HG02973 (cell line): ENCODE measurements around the gene TCN2.
"Not testable (repeated sequence)": the region's sequence is repeated elsewhere in the genome, so short reads cannot be mapped to it uniquely, and the experiment has no call there.

Source experiments
- ATAC-seq: cut with Tn5 transposase; IDR thresholded peaks from one replicate; pipeline ENCODE4 v1.9.1; 2021; ENCODE audit warnings: moderate library complexity; ENCODE audit not compliant: unreplicated experiment

Gene TCN2

DNA sequence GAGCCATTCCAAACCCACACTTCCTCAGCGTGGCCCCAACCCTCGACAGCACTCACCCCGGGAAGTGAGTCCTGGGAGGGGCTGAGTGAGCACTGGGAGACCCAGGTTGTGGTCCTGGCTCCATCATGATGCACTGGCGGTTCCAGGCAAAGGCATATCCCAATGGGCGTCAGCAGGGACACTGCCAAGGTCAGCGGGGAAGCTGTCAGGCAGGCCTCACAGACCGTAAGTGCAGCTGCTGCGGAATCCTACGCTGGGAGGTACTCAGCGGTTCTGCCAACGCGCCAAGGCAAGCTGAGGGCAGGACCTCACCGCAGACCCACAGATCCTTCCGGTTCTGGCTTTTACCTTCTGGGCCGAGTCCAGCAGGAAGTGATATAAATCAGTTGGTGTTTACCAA lies 31.1 kb upstream of the TCN2 start:
- no peak for ATAC-seq

DNA sequence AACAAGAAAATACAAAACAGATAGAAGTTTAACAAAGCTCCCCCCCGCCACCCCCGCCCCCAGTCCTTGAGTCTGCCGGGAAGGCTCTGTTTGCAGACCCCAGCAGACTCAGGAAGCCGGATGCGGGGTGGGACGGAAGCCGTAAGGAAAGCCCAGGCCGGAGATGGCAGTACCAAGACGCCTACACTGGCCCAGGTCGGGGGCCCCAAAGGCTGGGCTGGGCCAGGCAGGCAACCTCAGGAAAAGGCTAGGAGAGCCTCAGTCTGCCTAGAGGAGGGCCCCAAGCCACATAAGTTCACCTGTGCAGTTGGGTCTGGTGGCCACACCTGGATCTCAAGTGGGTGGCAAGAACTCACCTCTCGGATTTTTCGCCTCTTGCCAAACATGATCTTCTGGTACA lies 28.5 kb upstream of the TCN2 start:
- no peak for ATAC-seq

DNA sequence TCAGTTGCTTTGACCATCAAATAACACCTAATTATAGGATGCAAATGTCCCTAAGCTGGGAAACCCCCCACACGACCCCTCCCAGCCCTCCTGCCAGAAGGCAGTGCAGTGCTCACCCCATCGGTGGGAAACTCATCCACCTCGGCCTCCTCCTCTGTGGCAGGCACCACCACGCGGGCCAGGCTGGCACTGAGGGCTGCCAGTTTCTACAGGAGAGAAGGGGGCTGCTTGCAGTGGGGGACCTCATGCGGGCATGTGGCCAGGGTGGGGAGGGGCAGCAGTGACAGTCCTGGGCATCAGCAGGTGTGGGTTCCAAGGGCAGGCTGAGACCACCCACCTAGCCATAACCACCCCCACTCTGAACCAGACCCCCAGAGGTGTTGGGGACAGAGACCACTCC lies 26.1 kb upstream of the TCN2 start:
- ATAC-seq, result no peak

DNA sequence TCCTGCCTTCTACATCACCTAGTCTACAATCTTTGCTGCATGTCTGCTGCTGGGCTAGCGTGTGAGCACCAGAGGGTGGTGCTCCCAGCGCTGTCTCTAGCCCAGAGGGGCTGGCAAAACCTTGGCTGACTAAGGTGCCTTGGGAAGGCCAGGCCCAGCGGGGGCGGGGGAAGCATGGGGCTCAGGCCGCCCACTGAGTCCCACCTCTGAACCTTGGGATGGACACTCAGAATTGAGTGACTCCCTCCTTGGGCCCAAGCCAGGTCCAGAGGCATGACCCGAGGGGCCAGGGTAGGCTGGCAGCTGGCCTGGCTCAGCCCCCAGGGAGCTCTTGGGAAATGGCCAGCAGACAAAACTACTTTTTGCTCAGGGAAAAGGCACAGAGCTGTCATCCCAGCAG lies 24.9 kb upstream of the TCN2 start:
- ATAC-seq, result no peak

DNA sequence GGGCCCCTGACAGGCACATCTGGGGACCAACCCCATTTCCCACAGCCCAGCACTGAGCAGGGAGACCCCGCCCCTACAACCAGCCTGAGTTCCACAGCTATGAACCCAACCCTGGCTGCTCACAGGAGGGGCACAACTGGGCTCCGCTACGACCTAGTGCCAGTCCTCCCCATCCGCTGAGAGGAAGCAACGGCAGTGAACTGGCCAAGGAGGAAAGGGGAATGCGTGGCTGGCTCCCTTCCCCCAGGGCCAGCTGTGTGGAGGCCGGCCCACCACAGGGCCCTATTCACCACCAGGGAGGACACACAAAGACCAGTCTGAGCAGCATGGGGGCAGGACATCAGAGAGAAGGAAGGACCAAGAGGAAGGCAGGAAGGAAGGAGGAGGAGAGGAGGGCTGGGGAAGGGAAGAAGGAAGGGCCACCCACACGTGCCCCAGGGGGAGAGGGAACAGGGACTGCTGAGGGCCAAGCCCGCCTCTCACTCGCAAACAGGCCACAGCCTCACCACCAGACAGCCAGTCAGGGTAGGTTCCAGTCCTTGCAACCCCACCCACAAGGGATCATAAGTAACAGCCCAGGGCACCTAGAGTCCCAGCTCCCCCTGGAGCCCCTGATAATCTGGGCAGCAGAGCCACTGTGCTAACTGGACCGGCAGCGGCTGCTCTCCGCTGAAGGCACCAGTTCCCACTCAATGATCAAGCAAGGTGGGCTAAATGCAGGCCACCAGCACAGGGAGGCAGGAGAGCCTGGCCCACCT lies 24.0 kb upstream of the TCN2 start:
- ATAC-seq, result no peak

DNA sequence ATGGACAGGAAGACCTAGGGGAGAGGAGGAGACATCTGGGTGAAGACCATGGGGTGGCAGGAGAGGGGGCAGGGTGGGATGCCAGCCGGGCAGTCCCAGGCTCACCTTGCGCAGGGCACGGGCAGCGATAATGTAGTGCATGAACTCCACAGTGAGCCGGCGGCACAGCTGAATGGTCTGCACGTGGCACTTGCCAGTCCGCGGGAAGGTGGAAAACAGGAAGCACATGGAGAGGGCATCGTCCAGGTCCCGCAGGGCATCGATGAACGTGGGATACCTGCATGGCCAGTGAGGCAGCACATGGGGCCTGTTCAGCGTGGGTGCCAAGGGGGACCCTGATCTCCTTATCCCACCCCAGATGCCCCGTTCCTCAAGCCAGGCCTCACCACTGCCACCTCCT lies 22.5 kb upstream of the TCN2 start:
- no peak for ATAC-seq

DNA sequence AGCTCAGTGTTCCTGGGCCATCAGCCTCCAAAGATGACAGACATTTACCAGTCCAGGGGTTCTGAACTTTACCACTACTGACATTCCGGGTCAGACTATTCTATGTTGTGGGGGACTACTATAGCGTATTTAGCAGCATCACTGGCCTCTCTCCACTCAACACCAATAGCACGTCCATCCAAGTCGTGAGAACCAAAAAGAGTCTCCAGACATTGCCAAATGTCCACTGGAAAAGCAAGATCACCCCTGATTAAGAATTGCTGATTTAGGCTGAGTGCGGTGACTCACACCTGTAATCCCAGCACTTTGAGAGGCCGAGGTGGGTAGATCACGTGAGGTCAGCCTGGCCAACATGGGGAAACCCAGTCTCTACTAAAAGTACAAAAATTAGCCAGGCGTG lies 20.6 kb upstream of the TCN2 start:
- ATAC-seq, result no peak

DNA sequence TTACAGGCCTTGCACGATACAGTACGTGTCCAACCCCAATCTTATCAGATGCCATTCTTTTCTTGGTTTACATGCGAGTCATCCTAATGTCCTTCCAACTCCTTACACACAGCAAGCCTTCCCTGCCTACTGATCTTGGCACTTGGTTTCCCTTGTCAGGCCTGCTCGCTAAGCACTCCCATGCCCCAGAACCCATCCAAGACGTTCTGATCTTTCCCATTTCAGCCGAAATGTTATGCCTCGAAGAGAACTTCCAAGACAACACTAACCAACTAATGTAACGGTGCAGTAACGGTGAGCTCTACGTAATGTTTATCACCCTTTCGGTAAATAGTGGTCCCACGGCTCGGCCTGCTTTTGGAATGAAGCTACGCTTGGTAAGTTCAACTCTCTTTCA lies 15.8 kb upstream of the TCN2 start:
- no peak for ATAC-seq

DNA sequence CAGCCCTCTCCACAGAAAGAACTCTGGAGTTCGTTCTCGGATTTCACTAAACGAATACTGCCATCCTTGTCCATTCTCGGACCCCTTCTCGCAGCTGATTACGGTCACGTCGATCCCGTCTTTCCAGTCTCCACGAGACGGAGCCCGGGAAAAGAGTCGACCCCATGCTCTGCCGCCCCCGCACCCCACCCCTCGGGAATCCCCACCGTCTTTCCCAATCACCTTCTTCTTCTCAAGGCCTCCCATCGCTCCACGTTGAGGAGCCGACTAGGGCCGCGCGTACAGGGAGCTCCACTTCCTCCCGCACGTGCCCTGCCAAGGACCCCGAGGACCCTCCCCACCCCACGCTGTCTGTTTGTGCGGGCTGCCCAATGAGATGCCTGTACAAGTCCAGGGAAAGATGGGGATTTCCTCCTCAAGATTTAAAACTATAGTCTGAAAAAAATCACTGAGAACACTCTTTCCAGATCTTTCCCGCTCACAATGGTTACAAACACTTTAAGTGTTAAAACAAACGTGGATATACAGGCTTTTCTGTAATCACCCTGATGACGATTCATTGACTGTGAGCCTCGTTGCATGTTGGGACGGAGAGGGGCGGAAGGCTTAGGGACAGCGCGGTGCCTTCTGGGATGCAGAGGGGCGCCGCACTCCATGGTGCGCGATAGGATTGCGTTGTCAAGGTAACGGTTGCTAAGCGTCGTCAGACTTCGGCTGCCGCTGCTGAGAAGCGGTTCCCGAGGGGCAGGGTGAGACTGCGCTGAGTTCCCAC lies 15.2 kb upstream of the TCN2 start, which contains the start of gene PES1:
PES1 (minus strand) TSS at position 323 of the 772 bp plus-strand sequence; CDS start at position 246, 77 bp downstream.
- ATAC-seq, result peak; percentile 90

GRCh38 chr22:30592360-30592713 lies 14.6 kb upstream of the TCN2 start:
- not testable (repeated sequence) for ATAC-seq

DNA sequence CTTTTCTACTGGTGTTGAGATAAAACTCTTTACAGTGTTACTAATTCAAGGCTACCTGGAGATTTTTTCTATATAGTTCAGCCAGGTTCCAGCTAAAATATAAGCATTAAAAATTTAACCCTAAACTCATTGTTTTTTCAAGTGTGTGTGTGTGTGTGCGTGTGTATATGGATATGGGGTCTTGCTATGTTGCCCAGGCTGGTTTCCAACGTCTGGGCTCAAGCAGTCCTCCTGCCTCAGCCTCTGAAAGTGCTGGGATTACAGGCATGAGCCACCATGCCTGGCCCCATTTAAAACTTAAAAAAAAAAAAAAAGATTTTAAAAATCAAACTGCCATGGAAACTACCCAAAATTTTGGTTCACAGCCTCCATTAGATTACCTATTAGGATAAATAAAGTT lies 10.8 kb upstream of the TCN2 start:
- ATAC-seq, result no peak

DNA sequence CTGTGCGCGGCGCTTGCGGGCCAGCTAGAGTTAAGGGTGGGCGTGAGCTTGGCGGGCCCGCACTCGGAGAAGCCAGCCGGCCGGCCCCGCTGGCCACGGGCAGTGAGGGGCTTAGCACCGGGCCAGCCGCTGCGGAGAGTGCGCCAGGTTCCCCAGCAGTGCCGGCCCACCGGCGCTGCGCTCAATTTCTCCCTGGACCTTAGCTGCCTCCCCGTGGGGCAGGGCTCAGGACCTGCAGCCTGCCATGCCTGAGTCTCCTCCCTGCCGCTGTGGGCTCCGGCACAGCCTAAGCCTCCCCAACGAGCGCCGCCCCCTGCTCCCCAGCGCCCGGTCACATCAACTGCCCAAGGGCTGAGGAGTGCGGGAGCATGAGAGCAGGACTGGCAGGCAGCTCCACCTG lies 10.1 kb upstream of the TCN2 start:
- no peak for ATAC-seq

- ATAC-seq, result no peak
These were observed 8.0 kb upstream of the TCN2 start for GRCh38 chr22:30598986-30599385.

GRCh38 chr22:30600921-30601320 lies 6.1 kb upstream of the TCN2 start:
- ATAC-seq, result no peak

DNA sequence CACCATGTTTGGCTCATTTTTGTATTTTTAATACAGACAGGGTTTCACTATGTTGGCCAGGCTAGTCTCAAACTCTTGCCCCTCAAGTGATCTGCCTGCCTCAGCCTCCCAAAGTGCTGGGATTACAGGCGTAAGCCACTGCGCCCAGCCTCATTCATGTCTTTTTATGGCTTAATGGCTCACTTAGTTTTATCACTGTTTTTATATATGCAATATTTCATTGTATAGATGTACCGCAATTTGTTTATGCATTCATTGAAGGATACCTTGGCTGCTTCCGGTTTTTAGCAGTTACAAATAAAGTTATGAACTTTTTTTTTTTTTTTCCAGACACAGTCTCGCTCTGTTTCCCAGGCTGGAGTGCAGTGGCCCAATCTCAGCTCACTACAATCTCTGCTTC lies 5.5 kb upstream of the TCN2 start:
- ATAC-seq, result no peak

GRCh38 chr22:30602049-30602448 lies 4.9 kb upstream of the TCN2 start:
- ATAC-seq, result no peak

GRCh38 chr22:30603801-30604200 lies 3.2 kb upstream of the TCN2 start:
- ATAC-seq, result no peak

DNA sequence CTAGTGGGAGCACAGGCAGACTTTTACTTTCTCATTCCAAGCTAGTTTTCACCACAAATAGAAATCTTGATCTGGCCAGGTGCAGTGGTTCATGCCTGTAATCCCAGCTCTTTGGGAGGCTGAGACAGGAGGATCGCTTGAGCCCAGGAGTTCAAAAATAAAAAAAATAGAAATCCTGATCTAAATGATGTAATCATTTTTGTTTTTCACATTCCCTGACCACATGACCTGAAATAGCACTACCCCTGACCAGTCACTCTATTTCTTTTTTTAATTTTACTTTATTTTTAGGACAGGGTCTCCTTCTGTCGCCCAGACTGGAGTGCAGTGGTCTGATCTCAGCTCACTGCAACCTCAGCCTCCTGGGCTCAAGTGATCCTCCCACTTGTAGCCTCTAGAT lies 2.3 kb upstream of the TCN2 start:
- no peak for ATAC-seq

GRCh38 chr22:30605449-30606110 lies 1.4 kb upstream of the TCN2 start:
- ATAC-seq, result no peak

DNA sequence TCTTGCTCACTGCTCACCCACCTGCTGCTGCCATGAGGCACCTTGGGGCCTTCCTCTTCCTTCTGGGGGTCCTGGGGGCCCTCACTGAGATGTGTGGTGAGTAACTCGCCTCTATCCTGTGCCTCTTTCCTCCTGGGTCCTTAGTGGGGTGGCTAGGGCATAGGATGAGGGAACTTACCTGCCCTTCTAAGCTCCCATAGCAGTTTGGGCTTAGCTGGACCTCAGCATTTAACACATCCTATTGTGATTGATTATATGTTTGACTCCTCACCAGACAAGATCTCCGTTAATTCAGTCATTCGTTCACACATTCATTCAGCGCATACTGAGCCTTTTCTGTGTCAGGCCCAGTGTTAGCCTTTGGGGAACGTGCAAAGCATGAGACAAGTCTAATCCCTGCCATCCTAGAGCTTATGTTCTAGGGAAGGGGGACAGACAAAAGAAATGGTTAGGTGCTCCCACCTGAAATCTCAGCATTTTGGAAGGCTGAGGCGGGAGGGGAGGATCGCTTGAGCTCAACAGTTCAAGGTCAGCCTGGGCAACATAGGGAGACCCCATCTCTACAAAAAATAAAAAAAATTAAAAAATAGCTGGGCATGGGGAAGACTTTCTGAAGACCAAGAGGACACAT lies 441 bp downstream of the TCN2 start:
- no peak for ATAC-seq

DNA sequence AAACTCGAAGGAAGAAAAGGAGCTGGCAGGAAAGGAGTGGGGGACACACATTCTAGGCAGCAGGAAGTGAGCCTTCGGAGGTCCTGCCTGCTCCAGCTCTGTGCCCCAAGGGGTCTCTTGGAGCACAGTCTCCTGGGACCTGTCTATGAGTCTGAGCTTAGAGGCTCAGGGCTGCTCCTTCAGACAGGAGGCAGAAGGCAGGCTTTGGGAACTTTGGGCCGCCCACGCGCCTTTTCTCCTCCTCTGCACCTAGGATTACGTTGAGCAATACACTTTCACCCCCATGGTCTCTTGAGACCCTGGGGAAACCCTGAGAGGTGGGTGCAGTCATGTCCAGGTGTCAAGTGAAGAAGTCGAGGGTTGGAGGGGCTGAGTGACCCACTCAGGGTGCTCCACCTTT lies 965 bp downstream of the TCN2 start:
- no peak for ATAC-seq
